CD4-positive, alpha-beta T cell treated with Interleukin-12 subunit alpha and Interleukin-12 subunit beta, for 1 hour (primary cell): ENCODE results near the gene RPL28.
"Not testable (repeated sequence)": the region's sequence is repeated elsewhere in the genome, so short reads cannot be mapped to it uniquely, and the experiment has no call there.

Experiments used
- DNase-seq: peaks from one replicate; pipeline ENCODE4 v3.0.0-alpha.2; 2020

The RPL28 gene

DNA sequence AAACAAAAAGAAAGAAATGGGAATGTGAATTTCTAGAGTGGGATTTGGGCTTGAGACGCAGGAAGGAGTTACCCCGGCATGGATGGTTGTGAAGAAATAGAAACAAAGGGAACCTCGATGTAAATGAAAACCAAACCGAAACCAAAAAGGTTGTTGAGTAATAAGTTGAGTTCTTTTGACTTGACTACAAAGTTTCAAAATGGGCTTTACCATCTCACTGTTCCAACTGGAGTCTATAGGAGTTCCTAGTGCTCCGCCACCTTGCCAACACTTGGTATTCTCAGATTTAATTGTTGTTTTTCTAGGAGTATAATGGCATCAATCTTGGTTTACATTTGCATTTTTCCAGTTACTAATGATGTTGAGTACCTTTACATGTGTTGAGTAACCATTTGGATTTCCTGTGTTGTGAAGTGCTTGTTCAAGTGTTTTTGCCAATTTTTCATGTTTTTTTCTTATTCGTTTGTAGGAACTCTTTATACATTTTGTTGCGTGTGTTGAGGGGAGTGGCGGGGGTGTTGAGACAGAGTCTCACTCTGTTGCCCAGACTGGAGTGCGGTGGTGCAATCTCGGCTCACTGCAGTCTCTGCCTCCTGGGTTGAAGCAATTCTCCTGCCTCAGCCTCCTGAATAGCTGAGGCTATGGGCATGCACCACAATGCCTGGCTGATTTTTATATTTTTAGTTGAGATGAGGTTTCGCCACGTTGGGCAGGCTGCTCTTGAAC lies 12.6 kb downstream of the RPL28 start:
- DNase-seq: no peak

- no peak for DNase-seq
These were observed 14.8 kb downstream of the RPL28 start for GRCh38 chr19:55400281-55401087.

GRCh38 chr19:55401390-55401789 lies 15.7 kb downstream of the RPL28 start:
- DNase-seq: not testable (repeated sequence)

DNA sequence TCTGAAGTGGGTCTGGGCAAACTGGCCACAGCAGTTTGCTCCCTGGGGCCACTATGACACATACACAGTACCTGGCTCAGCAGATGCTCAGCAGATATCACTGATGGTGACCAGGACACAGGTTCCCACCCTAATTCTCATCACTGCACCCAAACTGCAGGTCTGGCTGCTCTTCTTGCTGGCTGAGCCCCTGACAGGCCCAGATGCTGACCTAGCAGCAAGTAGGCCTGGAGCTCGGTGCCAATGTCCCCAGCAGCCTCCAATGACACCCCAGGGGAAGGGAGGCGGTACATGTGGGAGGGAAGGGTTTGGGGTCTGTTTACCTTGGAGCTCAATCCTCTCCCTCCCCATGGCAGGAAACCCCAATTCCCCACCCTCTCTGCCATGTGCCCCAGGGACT lies 16.8 kb downstream of the RPL28 start:
- DNase-seq: no peak

DNA sequence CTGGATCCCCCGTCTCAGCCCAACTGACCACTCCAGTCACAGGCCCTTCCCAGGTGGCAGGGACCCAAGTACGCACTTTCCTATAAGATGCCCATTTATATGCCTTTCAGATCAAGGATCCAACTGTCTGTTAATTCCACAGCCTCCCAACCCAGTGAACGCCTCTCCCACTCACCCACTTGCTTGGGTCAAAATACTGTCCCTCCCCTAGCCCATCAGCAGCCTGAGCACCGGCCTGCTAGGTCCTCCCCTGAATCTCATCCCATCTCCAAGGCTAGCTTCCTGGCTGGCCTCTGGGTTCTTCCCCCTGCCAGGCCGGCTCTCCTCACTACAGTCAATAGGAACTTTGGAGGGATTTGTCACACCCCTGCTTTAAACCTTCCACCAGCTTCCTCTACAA lies 19.9 kb downstream of the RPL28 start:
- no peak for DNase-seq

DNA sequence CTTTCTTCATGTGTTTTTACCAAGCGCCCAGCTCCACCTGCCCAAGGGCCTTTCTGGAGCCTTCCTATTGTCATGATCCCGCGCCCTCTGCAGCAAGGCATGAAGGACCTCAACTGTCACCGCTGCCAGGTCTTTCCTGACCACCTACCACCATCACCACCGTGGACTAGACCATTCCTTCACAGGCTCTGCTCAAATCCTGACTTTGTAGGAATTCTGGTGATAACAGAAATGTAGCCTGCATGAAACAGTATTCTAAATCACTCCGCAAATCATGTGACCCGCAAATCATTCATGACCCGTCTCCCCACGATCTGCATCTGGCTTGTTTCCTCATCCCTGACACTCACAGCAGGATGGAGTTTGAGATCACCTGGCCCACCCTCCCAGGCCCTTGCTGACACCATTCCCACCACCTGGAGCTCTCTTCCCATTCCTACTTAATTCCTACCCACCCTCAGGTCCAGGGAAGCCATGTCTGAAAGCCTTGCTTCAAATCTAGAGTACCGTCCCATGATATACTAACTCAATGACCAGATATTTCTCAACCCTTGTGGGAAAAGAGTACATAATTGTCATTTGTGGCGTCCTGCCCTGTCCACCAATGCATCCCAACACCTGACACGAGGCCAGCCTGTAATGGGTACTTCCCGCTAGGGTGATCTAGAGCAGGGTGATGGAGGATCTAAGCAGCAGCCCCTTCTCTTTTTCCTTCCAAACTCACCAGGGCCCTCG lies 20.5 kb downstream of the RPL28 start:
- no peak for DNase-seq

DNA sequence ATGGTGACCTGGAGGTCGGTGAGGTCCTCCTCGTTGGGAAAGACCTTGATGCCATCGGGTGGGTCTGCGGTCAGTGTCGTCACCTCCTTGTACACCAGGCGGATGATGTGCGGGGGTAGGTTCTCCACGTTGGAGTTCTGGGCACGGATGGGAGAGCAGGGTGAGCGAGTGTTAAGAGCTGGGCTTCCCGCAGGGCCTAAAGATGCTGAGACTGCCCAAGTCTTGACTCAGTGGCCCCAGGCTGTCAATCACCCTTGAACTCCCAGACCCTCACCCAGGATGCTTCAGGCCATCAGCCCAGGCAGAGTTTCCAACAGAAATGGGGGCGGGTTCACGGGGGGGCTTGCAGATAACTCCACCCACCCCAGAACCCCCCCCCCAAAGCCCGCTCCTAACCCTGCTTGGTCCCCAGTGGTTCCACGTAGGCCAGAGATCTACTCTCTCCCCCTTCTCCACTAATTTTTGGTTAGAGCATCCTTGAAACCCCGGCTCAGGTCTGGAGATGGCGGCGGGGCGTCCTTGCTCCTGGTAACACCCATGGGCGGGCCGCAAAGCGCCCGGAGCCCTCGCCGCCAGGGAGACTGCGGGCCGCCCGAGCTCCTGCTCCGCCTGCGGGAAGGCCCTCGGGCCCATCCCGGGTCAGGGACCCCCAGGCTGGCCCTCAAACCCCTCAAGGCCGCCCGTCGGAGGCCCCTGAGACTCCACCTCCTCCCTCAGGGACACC lies 21.3 kb downstream of the RPL28 start:
- no peak for DNase-seq

DNA sequence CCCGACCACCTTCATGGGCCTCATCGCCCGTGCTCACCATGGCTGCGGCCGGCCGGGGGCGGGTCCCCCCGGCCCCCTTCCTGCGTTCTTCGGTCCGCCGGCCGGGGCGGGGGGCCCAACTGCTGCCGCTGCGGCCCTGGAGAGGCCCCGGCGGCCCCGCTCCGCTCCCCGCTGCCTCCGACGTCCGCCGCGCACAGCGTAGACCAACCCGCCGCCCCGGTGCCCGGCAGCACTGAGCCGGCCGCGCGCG lies 21.7 kb downstream of the RPL28 start, which contains the start of gene UBE2S:
Gene UBE2S, minus strand, starts transcription at position 239 of the 250 bp plus-strand sequence. Its CDS starts 199 bp downstream, at position 40.
- DNase-seq: not testable (repeated sequence)

DNA sequence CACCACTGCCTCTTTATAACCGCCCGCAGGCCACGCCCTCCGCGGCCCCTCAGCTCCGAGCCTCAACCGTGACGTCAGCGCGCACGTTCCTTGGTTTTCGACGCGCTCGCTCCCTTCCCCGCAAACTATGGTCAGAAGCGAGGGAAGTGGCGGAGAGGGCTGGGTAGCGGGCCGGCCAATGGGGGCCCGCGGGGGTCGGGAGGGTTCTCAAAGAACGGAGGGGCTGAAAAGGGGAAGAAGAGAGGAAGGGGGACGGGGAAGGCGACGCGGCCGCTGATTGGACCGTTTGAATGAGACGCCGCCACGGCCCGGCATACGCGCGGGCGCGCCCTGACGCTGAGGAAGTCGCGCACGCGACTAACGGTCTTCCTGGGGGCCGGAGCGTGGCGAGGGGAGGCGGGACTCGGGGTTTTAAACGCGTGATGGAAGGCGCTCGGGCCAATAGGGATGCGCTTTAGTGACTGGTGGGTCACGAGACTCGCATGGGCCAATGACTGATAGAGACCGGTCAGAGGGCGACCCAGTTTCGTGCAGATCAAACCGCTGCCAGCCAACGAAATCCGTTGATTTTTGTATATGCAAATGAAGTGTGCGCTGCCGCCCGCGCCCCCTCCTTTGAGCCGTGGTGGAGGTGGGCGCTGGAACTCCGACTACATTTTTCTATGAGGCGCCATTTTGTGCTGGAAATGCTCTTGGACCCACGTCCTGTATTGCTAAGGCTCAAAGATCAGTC lies 22.2 kb downstream of the RPL28 start:
- DNase-seq: peak; percentile 99

DNA sequence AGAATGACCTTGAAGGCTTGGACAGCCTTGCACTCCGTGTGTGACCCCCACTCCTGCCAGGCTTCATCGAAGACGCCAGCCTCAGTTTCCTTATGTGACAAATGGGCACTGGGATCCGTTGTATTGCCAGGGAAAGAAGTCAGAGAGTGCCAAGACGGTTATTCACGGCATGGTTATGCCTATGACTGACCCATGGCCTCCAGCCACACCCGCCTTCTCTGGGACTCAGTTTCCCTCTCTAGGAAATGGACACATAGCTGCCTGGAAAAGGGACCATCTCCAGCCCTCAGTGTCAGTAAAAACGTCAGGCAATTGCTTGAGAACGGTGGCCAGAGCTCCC lies 22.8 kb downstream of the RPL28 start:
- DNase-seq: no peak

- DNase-seq: not testable (repeated sequence)
These were observed 23.4 kb downstream of the RPL28 start for GRCh38 chr19:55409179-55409578.

DNA sequence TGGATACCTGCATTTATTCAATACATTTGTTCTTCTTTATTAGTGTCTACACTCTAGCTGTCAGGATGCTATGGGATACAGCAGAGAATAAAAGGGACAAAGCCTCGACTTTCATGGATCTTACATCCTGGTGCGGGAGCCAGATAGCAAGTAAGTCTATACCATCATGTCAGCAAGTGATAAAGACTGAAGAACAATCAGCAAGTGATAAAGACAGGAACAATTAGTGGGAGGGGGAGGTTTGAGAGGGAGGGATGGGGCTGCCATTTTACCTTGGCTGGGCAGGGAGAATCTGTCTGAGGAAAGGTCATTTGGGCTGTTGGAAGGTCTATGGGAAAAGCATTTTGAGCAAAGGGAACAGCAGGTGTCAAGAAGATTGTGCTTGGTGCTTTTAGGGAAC lies 24.4 kb downstream of the RPL28 start:
- no peak for DNase-seq

- peak; percentile 73 for DNase-seq
These were observed 32.5 kb downstream of the RPL28 start for GRCh38 chr19:55418185-55418584.

- no peak for DNase-seq
These were observed 33.4 kb downstream of the RPL28 start for GRCh38 chr19:55419103-55419502.

DNA sequence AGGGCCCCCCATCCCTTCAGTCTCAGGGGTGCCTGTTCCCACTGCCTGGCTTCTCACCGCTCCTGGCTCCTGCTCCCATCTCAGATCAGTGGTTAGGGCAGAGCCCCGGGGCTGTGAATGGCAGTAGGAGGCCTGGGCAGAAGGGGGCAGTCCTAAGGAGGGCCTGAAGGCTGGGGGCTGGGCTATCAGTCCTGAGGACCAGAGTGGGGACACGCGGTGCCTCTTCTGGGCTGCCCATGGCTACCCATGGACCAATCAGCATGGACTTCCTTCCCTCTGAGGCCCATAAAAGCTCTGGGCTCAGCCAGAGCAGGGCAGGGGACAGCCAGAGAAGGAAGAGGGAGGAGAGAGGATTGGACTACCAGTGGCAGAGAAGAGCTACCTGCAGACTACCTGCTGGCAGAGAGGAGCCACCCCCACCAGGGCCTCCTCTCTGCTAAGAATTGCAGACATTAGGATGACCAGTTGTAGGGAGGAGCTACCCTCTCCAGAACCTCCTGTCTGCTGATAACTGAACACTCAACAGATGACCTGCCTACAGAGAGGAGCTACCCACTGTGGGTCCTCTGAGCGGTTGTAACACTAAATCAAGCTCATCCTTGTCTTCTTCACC lies 34.0 kb downstream of the RPL28 start:
- DNase-seq: no peak

DNA sequence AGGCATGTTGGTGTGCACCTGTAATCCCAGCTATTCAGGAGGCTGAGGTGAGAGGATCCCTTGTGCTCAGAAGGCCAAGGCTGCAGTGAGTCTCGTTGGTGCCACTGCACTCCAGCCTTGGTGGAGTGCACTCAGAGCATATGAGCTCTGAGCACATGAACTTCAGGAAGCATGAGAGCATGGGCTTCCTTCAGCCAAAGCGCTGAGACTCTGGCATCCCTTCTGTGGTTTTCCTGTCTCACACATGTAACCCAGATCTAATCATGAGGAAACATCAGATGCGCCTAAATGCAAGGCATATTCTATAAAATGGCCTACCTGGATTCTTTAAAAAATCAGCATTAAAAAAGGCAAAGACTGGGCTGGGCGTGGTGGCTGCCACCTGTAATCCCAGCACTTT lies 35.5 kb downstream of the RPL28 start:
- peak; percentile 56 for DNase-seq

DNA sequence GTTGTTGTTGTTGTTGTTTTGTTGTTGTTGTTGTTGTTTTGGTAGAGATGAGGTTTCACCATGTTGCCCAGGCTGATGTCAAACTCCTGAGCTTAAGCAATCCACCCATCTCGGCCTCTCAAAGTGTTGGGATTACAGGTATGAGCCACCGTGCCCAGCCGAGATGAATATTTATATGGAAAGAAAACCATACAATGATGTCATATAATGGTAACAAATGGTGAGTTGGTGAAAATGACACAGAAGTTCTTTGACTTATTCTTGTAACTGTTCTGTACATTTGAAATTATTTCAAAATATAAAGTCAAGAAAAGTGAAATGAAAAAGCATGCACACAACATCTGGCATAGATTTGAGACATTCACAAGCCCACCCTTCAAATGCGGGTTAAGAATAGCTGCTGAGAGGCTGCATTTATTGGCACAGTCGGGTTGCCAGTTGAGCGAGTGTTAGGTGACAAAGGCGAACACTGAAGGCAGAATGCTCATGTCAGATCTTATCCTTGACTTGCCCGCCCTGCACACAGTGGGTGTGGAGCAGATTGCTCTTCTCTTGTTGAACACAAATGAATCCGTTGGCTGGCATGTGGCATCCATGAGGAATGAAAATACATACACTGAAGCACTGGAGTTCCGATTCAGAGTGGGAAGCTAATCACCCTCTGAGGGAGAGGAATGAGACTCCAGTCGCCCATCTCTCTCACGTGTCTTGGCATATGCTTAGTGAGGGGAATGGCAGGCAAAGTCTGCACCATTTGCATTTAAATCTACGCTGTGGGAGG lies 37.7 kb downstream of the RPL28 start:
- DNase-seq: no peak

- no peak for DNase-seq
These were observed 38.8 kb downstream of the RPL28 start for GRCh38 chr19:55424518-55424917.

DNA sequence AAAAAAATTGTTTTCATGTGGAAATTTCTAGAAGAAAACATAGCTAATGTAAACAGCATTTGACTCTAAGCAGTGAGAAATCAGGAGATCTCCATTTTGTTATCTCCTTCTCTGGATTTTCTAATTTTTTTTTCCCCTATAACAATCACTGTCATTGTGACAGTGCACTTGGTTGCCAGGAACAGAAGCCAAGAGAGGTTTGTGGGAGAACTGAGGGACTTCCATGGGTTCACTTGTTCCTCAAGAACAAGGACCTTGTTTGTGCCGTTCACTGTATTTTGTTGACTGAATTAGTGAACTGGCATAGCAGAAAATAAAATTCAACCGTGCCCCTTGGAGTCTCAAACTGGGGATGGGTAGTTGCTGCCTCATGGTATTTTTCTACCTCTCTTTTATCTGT lies 40.3 kb downstream of the RPL28 start:
- no peak for DNase-seq

DNA sequence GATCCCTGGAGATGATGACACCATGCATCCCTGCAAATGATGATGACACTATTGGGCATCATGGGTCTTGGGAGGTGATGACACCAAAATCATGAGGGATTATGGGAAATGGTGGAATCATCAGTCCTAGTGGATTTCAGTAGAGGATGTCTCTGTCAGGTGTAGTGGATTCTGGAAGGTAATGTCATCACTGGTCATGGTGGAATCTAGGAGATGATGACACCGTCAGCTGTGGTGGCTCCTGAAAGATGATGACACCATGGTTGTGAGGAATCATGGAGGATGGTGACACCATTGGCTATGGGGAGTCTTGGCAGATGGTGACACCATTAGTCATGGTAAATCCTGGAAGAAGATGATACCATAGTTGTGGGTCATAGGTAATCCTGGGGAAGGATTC lies 45.5 kb downstream of the RPL28 start:
- DNase-seq: no peak

DNA sequence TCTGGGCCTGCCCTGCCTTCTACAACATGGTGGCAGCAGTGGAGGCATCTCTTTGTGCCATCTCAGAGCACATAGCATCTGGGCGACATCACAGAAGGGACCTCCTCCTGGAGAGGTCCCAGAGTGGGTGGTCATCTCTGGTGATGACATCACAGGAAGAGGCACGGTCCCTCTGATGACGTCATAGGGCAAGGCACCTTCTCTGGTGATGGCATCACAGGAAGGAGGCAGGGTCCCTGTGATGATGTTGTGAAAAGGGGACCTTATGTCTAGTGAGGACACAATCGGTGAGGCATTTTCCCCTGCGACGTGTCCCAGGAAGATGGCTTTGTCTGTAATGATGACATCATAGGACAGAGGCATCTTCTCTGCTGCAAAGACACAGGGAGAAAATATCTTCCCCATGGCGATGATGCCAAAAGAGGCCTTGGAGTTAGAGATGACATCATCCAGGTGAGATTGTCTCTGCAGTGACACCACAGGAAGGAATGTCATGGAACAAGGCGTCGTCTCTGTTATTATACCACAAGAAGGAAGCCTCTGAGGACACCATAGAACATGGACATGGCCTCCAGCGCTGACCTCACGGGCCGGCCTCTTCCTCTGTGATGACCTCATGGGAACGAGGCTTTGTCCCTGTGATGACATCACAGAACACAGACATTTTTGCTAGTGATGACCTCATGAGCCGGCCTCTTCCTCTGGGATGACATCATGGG lies 46.7 kb downstream of the RPL28 start:
- no peak for DNase-seq
